ENCODE measurements around the gene EMP1.

GRCh38 chr12:13198876-13199275 is 2.4 kb downstream of the EMP1 start:
- TF ChIP-seq CTCF (IDR thresholded peaks at IDR 0.05), result no peak
- TF ChIP-seq POLR2A (IDR thresholded peaks at IDR 0.05), result no peak
